Stomach smooth muscle (tissue), 2 donors: Measurements from ENCODE around the gene NR2F1-AS1.

ENCODE experiments used
- H3K27ac ChIP-seq: one replicate; pipeline ENCODE4 v1.7.0; 2013; ENCODE audit warnings: mild to moderate bottlenecking, low read length, inconsistent platforms
- H3K27me3 ChIP-seq, 2 donors: one replicate each; pipeline ENCODE4 v1.7.0; 2013; ENCODE audit warnings: low read length in 2 of 2; ENCODE audit not compliant: insufficient read depth in 2 of 2, control insufficient read depth in 1 of 2
- H3K36me3 ChIP-seq, 2 donors: one replicate each; pipeline ENCODE4 v1.7.0; 2013; ENCODE audit warnings: low read length in 2 of 2; ENCODE audit not compliant: control insufficient read depth in 2 of 2, insufficient read depth in 2 of 2
- H3K4me1 ChIP-seq: one replicate; pipeline ENCODE4 v1.7.0; 2013; ENCODE audit warnings: low read length; ENCODE audit not compliant: control insufficient read depth, insufficient read depth
- H3K4me3 ChIP-seq, 2 donors: one replicate each; pipeline ENCODE4 v1.7.0; 2013; ENCODE audit warnings: low read length in 2 of 2
- H3K9ac ChIP-seq, 2 donors: one replicate each; pipeline ENCODE4 v1.7.0; 2013; ENCODE audit warnings: low read length in 2 of 2, mild to moderate bottlenecking in 1 of 2
- H3K9me3 ChIP-seq, 2 donors: one replicate each; pipeline ENCODE4 v1.7.0; 2013; ENCODE audit warnings: low read length in 2 of 2; ENCODE audit not compliant: control insufficient read depth in 2 of 2
- donor health status: healthy.
- donor health status: Pancreatic carcinoma.

The NR2F1-AS1 gene

DNA sequence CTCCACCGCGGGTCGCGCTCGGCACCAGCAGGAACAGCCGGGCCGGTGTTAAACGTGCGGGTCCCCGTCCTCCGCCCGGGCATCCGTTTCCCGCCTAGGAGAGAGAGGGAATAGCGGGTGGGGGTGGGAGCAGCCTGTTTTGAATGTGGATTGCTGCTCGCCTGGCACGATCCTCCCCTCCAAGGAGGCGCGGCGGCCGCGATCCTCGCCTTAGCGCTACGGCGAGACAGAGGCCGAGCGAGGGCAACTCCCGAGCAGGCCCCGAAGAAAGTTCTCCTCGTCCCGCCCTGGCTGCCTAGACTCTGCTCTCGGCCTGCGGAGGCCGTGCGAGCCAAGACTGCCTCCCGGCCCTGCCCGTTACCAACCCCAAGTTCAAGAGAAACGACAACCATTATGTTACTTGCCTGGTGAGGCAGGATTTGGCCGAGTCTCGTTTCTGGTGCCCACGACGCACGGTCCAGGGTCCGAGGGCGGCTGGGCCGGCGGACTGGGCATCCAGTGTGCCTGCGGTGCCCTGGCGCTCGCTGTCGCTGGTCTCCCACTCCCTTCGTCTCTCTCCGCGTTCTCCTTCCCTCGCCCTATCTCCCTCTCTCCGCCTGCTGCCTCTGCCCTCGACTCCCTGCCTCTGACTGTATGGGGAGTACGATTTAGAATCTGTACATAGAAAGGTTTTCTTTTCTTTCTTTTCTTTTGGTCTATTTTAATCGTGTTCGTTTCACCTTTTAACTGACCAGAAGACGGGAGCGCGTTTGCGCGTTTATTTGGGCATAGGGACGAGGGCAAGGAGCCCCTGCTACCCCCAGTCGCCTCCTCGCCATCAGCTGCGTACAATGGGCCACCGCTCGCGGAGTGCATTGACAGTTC is 724 bp downstream of the NR2F1-AS1 start:
- peak overlapping the region; percentile 78 to 92 for H3K9ac ChIP-seq
- H3K4me3 ChIP-seq, result peak overlapping the region; percentile 92 to 99
- no peaks in the 10 kb centered on the region for H3K9me3 ChIP-seq
- H3K4me1 ChIP-seq, result peaks cover 24% of the 10 kb centered on the region
- peaks cover 0 to 4% of the 10 kb centered on the region in 2 donors for H3K27me3 ChIP-seq
- no peaks in the 10 kb centered on the region for H3K36me3 ChIP-seq
- H3K27ac ChIP-seq, result peak overlapping the region; percentile 94

DNA sequence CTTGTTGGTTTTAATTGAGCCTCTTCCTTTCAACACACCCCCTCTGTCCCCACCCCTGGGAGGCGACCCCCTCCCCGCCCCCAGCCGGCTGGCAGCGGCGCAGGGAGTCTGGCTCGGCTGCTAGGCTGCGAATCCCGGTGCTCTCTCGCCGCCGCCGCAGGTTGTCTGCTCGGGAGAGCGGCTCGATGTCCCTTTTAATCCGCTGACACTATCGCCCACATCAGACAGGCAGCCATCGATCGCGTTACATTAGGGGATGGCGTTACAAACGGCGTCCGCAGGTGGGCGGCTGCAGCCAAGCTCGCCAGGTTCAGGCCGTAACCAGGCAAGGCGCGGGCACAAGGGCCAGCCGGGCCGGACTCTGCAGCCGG is 1.3 kb downstream of the NR2F1-AS1 start:
- H3K27me3 ChIP-seq, result peaks cover 0 to 4% of the 10 kb centered on the region in 2 donors

DNA sequence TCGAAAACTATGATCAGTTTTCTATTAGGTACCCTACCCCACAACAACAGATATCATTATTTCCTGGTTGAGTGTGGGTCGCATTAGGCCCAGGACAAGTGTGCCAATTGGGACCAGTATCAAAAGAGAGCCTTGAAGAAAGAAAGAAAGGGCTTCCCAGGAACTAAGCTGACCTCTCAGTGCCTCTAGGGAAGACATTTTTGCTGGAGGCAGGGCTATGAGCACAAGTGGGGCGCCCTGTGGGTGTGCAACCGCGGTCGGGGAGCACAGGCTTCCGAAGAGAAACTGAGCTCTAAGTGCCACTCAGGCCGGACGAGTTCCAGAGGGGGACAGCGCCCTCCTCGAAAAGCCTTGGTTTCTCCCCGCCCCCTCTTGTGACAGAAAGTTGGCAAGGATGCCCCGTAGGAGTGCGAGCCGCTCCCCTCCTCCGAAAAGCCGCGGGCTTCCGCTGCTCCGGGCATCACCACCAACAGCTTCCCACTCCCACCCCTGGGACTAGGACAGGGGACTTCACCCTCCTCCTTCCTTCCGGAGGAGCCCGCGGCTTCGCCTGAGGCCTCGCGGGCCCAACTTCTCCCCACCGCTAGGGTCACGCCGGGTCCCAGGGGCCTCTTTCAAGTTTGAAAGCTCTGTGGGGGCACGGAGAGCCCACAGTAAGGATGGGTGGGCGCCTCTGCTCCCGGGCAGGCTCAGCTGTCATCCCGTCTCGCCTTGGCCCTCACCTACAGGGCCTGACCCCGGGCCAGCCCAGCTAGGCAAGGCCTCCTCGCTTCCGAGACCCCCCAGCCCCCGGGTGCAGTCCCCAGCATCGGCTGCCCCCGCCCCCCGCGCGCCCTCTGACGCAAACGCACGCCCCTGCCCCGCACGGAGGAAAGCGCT is 2.0 kb downstream of the NR2F1-AS1 start:
- no peaks in the 10 kb centered on the region for H3K9me3 ChIP-seq
- H3K4me3 ChIP-seq, result peak overlapping the region; percentile 92 to 99
- H3K27me3 ChIP-seq, result peaks cover 0 to 4% of the 10 kb centered on the region in 2 donors
- H3K4me1 ChIP-seq, result peaks cover 25% of the 10 kb centered on the region
- no peaks in the 10 kb centered on the region for H3K36me3 ChIP-seq
- H3K9ac ChIP-seq, result peak overlapping the region; percentile 78 to 80
- H3K27ac ChIP-seq, result peak overlapping the region; percentile 94

More for the DNA sequence above, 1.3 kb downstream of the NR2F1-AS1 start:
- no peaks in the 10 kb centered on the region for H3K36me3 ChIP-seq
- peak overlapping the region; percentile 78 to 92 for H3K9ac ChIP-seq
- H3K27ac ChIP-seq, result peak overlapping the region; percentile 94
- H3K4me3 ChIP-seq, result peak overlapping the region; percentile 92 to 99
- no peaks in the 10 kb centered on the region for H3K9me3 ChIP-seq
- peaks cover 24% of the 10 kb centered on the region for H3K4me1 ChIP-seq

DNA sequence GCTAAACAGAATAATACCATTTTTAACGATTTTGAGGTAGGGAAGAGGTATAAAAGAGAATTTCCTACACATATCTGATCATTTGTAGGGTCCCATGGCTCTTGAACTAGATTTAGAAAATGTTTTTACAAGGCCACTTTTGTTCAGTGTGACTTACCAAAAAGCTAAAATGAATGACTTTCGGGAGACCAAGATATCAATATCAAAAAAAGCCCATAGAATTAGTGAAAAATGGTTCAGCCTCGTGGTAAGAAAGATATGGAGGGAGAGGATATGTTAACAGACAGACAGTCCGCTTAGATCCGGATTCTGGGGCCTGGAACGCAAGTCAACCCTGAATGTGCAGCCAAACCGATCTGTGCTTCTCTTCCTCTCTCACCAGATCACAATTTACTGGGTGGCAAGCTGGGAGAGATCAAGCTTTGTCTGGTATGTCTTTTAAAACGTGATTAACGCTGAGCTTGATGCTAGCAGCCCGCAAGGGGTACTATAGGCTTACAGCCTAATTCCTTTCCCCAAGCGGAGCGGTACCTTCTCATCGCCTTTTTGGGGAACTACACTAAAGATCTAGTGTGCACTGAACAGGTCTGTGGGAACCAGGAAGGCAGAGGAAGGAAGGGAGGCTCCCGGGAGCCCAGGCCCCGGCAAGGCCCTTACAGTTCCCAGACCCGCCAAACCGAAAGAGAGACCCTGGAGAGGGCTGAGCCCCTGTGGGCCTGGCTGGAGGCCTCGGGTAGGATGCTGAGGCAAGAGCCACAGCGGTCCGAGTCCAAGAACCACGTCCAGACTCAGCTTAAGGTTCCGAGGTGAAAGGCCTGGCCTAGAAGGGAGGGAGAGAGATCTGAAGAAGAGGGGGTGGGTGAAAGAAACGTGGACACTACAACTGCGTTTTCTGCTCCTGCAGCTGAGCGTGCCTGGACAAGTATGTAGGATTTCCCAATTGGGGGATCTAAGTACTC is 2.9 kb downstream of the NR2F1-AS1 start:
- H3K36me3 ChIP-seq, result no peaks in the 10 kb centered on the region
- peaks cover 30% of the 10 kb centered on the region for H3K4me1 ChIP-seq
- peak overlapping the region; percentile 68 to 99 for H3K4me3 ChIP-seq
- H3K27me3 ChIP-seq, result peaks cover 0 to 4% of the 10 kb centered on the region in 2 donors
- peak overlapping the region; percentile 71 to 80 for H3K9ac ChIP-seq
- H3K9me3 ChIP-seq, result no peaks in the 10 kb centered on the region
- peak overlapping the region; percentile 94 for H3K27ac ChIP-seq

DNA sequence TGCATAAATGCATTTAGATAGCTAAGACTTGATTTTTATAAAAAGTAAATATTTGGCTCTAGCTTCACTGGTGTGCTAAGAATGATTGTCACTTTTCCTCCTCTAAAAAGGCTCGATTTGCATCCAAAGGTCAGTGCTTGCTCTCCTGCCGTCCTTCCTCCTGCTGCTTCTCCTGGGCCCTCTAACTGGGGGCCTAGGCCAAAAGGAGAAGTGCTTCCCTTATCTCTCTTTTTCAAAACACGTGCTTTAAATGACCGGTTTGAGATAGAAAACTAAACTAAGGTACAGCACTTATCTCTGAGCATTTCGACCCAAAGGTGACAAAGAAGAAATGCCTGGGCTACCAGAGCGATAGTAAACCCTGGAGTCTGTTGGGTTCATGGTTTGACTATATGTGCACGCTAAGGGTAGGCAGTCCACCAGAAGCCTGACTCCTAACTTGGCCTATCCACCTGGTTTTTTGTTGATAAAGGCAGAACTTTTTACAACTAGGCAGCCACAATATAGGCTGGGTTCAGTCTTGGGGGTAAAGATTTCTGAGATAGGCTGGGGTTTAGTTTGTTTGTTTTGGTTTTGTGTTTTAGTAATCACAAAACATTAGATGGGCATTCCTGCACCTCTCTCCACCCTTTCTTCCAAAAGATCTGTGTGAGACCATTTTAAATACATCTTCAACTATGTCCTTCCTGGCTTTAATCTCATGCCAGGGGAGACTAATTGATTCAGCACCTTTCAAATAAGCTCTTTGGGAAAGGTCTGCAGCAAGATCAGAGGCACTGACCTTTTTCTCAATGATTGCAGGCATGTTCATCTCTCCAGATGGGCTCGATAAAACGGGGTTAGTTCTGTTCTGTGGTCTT is 3.8 kb downstream of the NR2F1-AS1 start:
- Histone ChIP-seq H3K4me1 (peaks cover 29% of the 10 kb centered on the region), H3K9ac (no peak overlapping the region), H3K27ac (peak overlapping the region; percentile 94), H3K4me3 (peak overlapping the region in 1 of 2 donors; percentile 29), H3K36me3 (no peaks in the 10 kb centered on the region), H3K9me3 (no peaks in the 10 kb centered on the region), H3K27me3 (peaks cover 0 to 4% of the 10 kb centered on the region in 2 donors)

DNA sequence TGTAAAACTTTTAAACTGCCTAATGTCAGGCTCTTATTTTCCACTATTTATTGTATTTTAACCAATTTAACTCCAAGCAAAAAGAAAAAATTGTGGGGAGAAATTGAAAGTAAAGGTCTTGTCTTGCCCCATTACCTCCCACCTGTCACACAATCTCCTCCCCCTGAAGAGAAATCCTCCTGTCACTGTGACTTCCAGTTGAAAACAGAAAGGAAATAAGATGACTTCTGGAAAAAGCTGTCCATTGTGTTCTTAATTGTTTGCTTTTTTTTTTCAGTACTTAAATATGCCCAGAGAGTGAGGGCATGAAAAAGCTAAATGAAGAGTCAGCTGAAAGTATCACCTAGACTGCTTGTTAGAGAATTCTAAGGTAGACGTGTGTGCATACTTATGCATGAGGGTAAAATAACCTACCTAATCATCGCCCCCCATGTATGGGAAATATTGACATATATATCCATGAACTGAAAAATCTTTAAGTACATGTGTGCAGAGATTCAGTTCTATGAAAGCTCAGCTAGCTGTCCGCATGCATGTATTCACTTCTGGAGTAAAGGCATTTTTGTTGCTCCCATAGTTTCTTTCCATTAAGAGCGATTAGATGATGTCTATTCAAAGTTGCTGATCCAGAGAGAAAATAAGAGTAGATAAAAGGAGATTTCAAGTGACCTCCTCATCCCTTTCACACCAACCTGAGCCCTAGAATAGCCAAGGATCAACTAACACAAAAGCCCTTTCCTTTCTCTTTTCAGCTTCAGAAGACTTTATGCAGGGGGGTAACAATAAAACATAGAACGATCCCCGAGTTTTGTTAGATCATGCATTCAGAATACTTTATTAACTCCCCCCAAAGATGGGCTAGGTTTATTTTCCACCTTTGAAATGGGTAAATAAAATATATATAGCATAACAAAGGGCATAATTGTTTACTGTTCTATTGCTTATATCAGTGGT is 5.3 kb downstream of the NR2F1-AS1 start:
- H3K9ac ChIP-seq, result no peak overlapping the region
- H3K4me1 ChIP-seq, result peaks cover 30% of the 10 kb centered on the region
- H3K27me3 ChIP-seq, result peaks cover 0 to 4% of the 10 kb centered on the region in 2 donors
- H3K4me3 ChIP-seq, result peak overlapping the region; percentile 2 to 59
- no peaks in the 10 kb centered on the region for H3K36me3 ChIP-seq
- H3K9me3 ChIP-seq, result no peaks in the 10 kb centered on the region
- H3K27ac ChIP-seq, result peak overlapping the region; percentile 37

DNA sequence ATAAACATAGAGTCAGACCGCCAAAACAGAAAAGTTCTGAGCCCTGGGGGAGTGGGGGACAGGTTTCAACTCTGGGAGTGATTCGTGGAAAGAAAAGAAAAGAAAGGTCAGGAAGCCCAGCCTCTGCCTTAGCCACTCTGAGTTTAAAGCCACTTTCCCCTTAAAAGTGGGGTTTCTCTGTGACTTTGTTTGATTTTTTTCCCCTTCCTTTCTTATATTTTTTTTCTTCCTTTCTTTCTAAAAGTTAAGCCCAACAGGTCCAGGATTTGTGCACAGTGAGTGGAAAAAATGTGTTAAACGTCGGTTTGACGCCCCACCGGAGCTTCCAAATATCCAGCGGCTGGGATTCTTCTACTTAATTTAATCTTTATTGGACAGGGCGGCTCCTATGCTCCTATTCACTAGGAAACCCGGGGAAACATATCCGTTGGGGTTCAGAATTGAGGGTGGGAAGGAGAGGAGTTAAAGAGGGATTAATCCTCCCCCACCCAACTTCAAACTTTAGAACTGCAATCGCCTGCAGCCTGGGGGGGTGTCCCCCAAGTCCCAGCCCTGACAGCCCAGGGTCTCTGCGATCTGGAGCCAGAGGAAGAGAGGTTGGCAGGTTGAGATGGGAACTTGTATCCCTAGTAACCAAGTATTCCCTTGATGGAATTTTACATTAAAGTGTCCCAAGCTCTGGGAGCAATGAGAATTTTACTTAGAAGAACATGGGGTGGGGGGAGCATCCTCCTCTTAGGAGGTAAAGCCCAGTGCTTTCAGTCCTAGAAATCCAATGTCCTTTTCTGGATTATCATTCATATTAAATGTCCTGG is 6.3 kb downstream of the NR2F1-AS1 start:
- peak overlapping the region; percentile 37 for H3K27ac ChIP-seq
- peaks cover 22% of the 10 kb centered on the region for H3K4me1 ChIP-seq
- peak overlapping the region in 1 of 2 donors; percentile 60 for H3K9ac ChIP-seq
- no peaks in the 10 kb centered on the region for H3K9me3 ChIP-seq
- peak overlapping the region; percentile 14 to 59 for H3K4me3 ChIP-seq
- no peaks in the 10 kb centered on the region for H3K27me3 ChIP-seq
- no peaks in the 10 kb centered on the region for H3K36me3 ChIP-seq
